BJ (cell line): ENCODE data around the gene MCM9. TPM values are rescaled to one million over a fixed set of nuclear protein-coding genes. Genes with fewer than 3 reads are reported as not detected.
"Not testable (repeated sequence)": the region's sequence is repeated elsewhere in the genome, so short reads cannot be mapped to it uniquely, and the experiment has no call there.

Experiments
- CTCF ChIA-PET: fragments of 350-600 bp; formaldehyde crosslinking; extraction: SDS; loops from one replicate; lab custom pipeline; 2021; ENCODE audit warnings: antibody characterized with exemption, inconsistent platforms; lab: Yijun Ruan, JAX
- POLR2A ChIA-PET: fragments of 300-600 bp; sonication (Branson Sonifier 250); formaldehyde crosslinking; extraction: SDS; loops from one replicate; lab custom pipeline; 2021; ENCODE audit warnings: antibody characterized with exemption; lab: Charles Lee
- DNase-seq: peaks from one replicate; pipeline ENCODE4 v3.0.0-alpha.2; 2011; ENCODE audit warnings: low read depth
- H3K27me3 ChIP-seq: 2 replicates; pipeline ENCODE4 v1.6.0; 2011; ENCODE audit warnings: low read length; ENCODE audit not compliant: control insufficient read depth, insufficient read depth
- H3K36me3 ChIP-seq: 2 replicates; pipeline ENCODE4 v1.5.1; 2011; ENCODE audit warnings: low read length; ENCODE audit not compliant: control insufficient read depth, insufficient read depth
- H3K4me3 ChIP-seq: 2 replicates; pipeline ENCODE4 v1.5.1; 2011; ENCODE audit warnings: low read depth, mild to moderate bottlenecking, control low read depth, low read length
- CTCF ChIP-seq: IDR thresholded peaks from 2 replicates; pipeline ENCODE4 v1.5.1; 2011; ENCODE audit warnings: low read depth, mild to moderate bottlenecking, control low read depth, inconsistent platforms, low read length, moderate library complexity; ENCODE audit not compliant: insufficient read depth
- polyA plus RNA-seq: library from polyadenylated mRNA; depleted of rRNA; stranded (reverse); fragments of >200 nt; gene quantifications from 2 replicates; pipeline ENCODE4 v1.2.3, GENCODE V29; 2011

MCM9 gene
- polyA plus RNA-seq, 1 experiment: 1.7 TPM

DNA sequence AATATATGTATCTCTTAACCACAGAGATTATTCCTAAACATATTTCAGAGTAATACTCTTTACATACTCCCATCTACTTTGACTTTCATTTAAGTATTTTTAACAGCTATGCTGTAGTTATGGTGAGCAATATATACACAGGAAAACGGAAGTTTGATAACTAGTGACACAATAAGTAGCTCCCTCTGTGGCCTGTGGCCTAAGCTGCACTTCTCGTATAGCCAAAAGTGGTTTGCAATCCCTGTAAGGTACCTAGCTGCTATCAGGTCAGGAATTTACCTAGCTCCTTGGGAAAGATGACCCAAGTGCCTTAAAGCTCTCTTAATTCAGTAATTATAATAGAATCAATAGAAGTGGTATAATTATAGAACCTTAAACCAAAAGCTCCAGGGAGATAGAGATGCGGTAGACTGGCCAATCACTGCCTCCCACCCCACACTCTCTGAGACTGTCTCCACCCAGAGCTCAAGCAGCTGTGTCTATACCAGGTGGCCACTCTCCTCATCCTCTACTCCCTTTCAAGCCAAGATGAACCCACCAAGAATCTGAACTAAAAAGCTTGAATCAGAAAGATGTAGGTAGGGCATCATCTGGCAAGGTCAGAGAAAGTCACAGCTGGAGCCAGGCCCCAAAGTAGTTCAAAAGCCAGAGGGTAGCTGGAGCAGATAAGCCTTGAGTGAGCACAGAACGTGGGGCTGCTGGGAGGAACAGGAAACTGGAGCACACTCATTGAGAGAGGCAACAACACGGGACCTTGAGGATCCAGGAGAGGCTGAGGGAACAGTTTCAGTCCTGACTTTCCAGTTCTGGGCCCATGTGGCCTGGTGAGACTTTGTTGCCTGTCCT lies 125.9 kb downstream of the MCM9 start:
- ChIA-PET CTCF (interaction anchor here (0.6 to 2.1 kb wide), 2 partner anchors 9 to 207 kb away, joined by 3 to 11 read pairs; no protein-coding TSS in a partner anchor), POLR2A (no interaction called here)
- no peaks in the 10 kb centered on the region for H3K27me3 ChIP-seq
- no peaks in the 10 kb centered on the region for H3K36me3 ChIP-seq
- no peak for DNase-seq
- H3K4me3 ChIP-seq: no peak overlapping the region
- TF ChIP-seq CTCF: no peak

- POLR2A ChIA-PET: no interaction called here
- Histone ChIP-seq H3K36me3 (no peaks in the 10 kb centered on the region), H3K4me3 (no peak overlapping the region), H3K27me3 (no peaks in the 10 kb centered on the region)
- CTCF ChIA-PET: interaction anchor here (0.6 to 1.5 kb wide), 4 partner anchors 9 to 1842 kb away, joined by 3 to 4 read pairs (median 3); no protein-coding TSS in a partner anchor
- no peak for TF ChIP-seq CTCF
- no peak for DNase-seq
These were observed 130.9 kb downstream of the MCM9 start for GRCh38 chr6:118804091-118804490.

DNA sequence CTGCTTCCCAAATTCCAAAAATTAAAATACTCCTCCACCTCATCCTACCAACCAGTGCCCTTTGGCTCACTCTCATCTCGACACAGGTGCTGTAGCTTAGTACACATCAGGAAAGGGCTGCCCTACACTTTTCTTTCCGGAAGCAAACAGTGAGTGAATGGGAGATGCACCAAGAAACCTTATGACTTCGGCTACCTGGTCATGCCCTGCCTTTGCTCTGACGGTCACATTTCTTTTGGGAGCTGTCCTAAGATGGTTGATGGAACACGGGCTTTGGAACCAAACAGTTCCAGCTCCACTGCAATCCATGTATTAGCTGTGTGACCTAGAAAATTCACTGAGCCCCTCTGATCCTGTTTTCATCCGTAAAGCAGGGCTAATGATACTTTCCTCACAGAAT lies 133.7 kb downstream of the MCM9 start:
- POLR2A ChIA-PET: no interaction called here
- CTCF ChIA-PET: interaction anchor here (0.6 to 3.6 kb wide), 18 partner anchors 11 to 584 kb away, joined by 3 to 22 read pairs (median 4); no protein-coding TSS in a partner anchor

DNA sequence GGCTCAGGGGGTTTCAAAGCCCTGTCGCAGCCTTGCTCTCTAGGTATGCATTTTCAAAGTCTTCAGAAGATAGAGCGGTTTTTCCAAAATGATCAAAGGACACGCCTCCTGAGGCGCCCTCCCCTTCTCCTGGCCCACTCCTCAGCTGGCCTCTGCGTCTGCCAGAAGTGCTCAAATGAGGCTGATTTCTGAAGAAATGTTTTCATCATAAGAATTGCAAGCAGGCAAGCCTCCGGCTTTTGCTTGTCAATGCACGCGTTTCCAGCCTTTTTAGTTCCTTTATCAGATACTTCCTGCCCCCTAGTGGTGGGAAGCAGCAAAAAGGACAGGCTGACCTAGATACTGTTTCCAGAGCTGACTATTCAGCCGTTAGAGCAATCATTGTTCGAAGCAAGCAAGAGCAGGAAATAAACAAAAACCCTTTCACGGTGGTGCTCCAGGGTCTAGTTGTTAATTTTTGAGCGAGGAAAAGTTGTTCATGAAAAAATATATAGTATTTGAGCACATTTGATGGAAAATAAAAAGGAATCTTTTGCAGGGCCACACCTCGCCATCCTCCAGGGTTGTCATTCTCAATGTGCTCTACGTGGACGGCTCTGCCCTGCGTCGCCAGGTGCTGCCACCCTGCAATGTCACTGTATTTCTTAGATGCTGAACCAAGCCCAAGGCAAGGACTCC lies 134.4 kb downstream of the MCM9 start:
- Histone ChIP-seq H3K4me3 (no peak overlapping the region), H3K36me3 (no peaks in the 10 kb centered on the region), H3K27me3 (no peaks in the 10 kb centered on the region)
- ChIA-PET CTCF (interaction anchor here (0.5 to 3.6 kb wide), 35 partner anchors 8 to 517 kb away, joined by 3 to 22 read pairs (median 4); no protein-coding TSS in a partner anchor), POLR2A (no interaction called here)
- TF ChIP-seq CTCF: peak; percentile 90
- peak; percentile 26 for DNase-seq

More for the DNA sequence above, 133.7 kb downstream of the MCM9 start:
- no peak overlapping the region for H3K4me3 ChIP-seq
- H3K27me3 ChIP-seq: no peaks in the 10 kb centered on the region
- no peak for TF ChIP-seq CTCF
- no peak for DNase-seq
- no peaks in the 10 kb centered on the region for H3K36me3 ChIP-seq

DNA sequence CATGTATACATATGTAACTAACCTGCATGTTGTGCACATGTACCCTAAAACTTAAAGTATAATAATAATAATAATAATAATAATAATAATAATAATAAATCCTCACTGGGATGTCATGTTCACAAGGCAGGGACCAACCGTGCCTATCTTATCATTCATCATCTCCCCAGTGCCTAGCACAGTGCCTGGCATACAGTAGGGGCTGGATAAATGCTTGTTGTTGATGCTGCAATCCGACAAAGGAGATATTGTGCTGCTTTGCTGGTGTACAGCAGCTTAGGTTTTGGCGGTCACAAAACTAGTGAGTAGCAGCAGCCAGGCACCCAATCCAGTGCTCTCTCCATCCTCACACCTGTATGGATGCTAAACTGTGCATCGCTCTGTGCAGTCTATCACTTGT lies 135.1 kb downstream of the MCM9 start:
- CTCF ChIA-PET: interaction anchor here (0.8 to 3.6 kb wide), 20 partner anchors 9 to 516 kb away, joined by 3 to 22 read pairs (median 4); no protein-coding TSS in a partner anchor
- Histone ChIP-seq H3K36me3 (no peaks in the 10 kb centered on the region), H3K27me3 (no peaks in the 10 kb centered on the region), H3K4me3 (no peak overlapping the region)
- POLR2A ChIA-PET: no interaction called here
- no peak for DNase-seq
- no peak for TF ChIP-seq CTCF

DNA sequence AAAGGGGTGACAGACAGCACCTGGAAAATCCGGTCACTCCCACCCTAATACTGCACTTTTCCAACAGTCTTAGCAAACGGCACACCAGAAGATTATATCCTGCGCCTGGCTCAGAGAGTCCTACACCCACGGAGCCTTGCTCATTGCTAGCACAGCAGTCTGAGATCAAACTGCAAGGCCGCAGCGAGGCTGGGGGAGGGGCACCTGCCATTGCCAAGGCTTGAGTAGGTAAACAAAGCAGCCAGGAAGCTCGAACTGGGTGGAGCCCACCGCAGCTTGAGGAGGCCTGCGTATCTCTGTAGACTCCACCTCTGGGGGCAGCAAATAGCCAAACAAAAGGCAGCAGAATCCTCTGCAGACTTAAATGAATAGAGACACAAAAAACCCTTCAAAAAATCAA lies 138.4 kb downstream of the MCM9 start:
- H3K27me3 ChIP-seq, DNase-seq, POLR2A ChIA-PET, H3K36me3 ChIP-seq, H3K4me3 ChIP-seq: not testable (repeated sequence)
- CTCF ChIA-PET: interaction anchor here (1.2 kb wide), 1 partner anchor 512 kb away, joined by 3 read pairs; no protein-coding TSS in a partner anchor
